ENCODE data around the gene ARHGAP40.
A peak's percentile ranks its signal among the peaks of the same experiment; 100 is the strongest.

Gene ARHGAP40

DNA sequence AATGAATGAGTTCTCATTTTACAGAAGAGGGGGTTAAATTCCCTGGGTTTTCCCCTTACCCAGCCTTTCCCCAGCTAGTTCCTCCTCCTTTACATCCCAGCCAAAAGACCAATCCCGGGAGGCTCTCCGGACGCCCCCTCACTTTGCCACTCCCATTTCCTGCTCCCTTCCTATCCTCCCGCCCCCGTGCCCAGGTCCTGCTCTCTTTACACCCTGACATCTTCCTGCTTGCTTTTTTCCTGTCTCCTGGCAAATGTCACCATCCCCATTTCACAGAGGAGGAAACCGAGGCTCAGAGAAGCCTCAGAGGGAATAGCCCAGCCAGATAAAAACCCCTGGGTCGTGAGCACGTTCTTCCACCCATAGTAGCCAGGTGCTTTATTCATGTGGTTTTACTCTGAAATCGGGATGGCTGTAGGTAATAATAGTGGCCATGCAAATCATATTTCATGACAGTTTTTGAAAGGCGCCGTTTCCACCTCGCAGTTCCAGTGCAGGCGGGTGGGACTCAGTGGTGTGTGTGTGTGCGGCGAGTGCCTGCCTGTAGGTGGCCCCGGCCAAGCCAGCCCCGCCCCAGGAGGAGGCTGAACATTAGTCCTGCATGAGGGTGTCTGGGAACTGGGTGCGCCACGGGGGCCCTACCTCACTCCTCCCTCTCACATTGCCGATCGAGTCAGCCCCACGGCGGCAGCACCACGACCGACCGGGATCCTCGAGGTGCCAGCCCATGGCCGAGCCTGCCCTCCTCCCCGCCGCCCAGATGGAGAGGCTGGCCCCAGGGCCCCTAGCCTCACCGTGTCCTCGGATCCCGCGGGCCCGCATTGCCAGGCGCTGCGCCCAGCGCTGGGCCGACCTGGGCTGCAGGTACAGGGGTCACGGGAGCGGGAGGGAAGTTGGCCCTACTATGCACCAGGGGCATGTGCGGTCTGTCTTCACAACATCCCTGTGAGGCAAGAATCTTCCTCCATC, at the start of gene ARHGAP40:
TSS of gene ARHGAP40 (plus strand) at position 594 of the 969 bp plus-strand sequence.
- no peaks in the 10 kb centered on the region for H3K9me3 Mint-ChIP-seq
- H3K27ac Mint-ChIP-seq, result no peak within 1 kb of the TSS
- ATAC-seq, result peak; percentile 76
- H3K4me1 Mint-ChIP-seq, result peaks cover 9% of the 10 kb centered on the region
- H3K27me3 Mint-ChIP-seq, result peaks cover 56% of the 10 kb centered on the region
- peak within 1 kb of the TSS; percentile 16 for H3K4me3 Mint-ChIP-seq
- no peaks in the 10 kb centered on the region for H3K36me3 Mint-ChIP-seq

GRCh38 chr20:38554986-38555385, 46.6 kb upstream of the ARHGAP40 start:
- no peaks in the 10 kb centered on the region for H3K27me3 Mint-ChIP-seq
- H3K36me3 Mint-ChIP-seq, result peaks cover 46% of the 10 kb centered on the region
- ATAC-seq, result no peak
- H3K9me3 Mint-ChIP-seq, result no peaks in the 10 kb centered on the region
- no peak overlapping the region for H3K4me3 Mint-ChIP-seq
- no peaks in the 10 kb centered on the region for H3K4me1 Mint-ChIP-seq
- H3K27ac Mint-ChIP-seq, result no peak overlapping the region

GRCh38 chr20:38555395-38555794, 46.2 kb upstream of the ARHGAP40 start:
- no peaks in the 10 kb centered on the region for H3K27me3 Mint-ChIP-seq
- no peaks in the 10 kb centered on the region for H3K9me3 Mint-ChIP-seq
- H3K27ac Mint-ChIP-seq, result no peak overlapping the region
- H3K36me3 Mint-ChIP-seq, result peaks cover 50% of the 10 kb centered on the region
- no peak for ATAC-seq
- H3K4me1 Mint-ChIP-seq, result no peaks in the 10 kb centered on the region
- no peak overlapping the region for H3K4me3 Mint-ChIP-seq

- ATAC-seq, result no peak
- H3K4me1 Mint-ChIP-seq, result no peaks in the 10 kb centered on the region
- peaks cover 52% of the 10 kb centered on the region for H3K36me3 Mint-ChIP-seq
- no peak overlapping the region for H3K4me3 Mint-ChIP-seq
- no peaks in the 10 kb centered on the region for H3K9me3 Mint-ChIP-seq
- H3K27ac Mint-ChIP-seq, result no peak overlapping the region
- H3K27me3 Mint-ChIP-seq, result no peaks in the 10 kb centered on the region
Observed at GRCh38 chr20:38557174-38557573, 44.4 kb upstream of the ARHGAP40 start.

DNA sequence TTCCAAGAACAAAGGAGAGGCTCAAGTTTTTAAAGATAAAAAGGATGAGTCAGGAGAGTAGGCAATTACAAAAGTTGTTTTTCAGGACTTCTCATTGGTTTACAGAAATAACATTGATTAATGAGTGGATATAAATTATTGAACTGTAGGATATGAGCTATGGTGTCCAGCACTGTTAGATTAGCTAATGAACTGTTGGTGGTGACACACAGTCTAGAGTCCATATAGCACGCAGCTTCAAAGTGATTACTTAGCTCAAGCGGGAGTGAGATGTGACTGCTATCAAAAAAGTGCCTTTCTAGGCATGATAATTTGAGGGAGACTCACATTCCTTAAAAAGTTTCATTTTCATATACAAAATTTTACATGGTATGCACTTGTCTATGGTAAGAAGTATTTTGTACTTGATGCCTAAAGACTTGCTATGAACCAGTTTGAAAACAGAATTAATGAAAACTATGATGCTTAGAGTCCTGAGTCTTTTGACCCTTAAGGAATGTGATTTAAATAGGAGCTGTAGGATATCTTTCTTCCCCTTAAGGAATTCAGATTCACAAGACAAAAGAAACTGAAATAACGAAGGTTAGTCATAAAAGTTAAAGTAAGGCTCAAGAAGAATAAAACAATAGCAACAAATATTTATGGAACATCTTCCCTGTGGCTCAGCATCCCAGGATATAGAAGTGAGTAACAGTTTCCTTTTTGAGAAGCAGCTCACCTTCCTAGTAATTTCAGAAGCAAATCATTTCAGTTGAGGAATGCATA, 42.8 kb upstream of the ARHGAP40 start:
- no peak overlapping the region for H3K27ac Mint-ChIP-seq
- H3K27me3 Mint-ChIP-seq, result no peaks in the 10 kb centered on the region
- H3K4me1 Mint-ChIP-seq, result no peaks in the 10 kb centered on the region
- no peak for ATAC-seq
- H3K4me3 Mint-ChIP-seq, result no peak overlapping the region
- peaks cover 60% of the 10 kb centered on the region for H3K36me3 Mint-ChIP-seq
- H3K9me3 Mint-ChIP-seq, result no peaks in the 10 kb centered on the region

DNA sequence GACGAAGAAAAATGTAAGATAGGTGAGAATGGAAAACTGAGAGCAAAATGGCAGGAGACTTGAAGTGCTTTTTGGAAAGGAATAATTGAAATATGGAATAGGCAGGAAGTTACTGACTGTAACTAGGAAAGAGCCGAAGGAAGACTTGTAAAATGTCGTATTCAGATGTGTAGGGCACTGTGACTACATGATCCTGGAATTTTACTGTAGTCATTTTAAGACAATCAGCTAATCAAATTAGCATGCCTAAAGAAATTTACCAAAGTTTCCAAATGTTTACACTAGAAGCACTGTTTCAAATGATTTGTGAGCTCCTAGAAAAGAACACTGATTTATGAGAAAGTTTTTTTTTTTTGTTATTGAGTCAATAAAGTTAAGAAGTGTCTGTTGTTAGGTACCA, 41.8 kb upstream of the ARHGAP40 start:
- H3K4me1 Mint-ChIP-seq, result no peaks in the 10 kb centered on the region
- no peak overlapping the region for H3K27ac Mint-ChIP-seq
- no peak for ATAC-seq

GRCh38 chr20:38563802-38564431, 37.7 kb upstream of the ARHGAP40 start:
- Mint-ChIP-seq H3K27ac (no peak overlapping the region), H3K9me3 (no peaks in the 10 kb centered on the region), H3K4me3 (no peak overlapping the region)

More for the DNA sequence above, 41.8 kb upstream of the ARHGAP40 start:
- Mint-ChIP-seq H3K36me3 (peaks cover 58% of the 10 kb centered on the region), H3K4me3 (no peak overlapping the region), H3K9me3 (no peaks in the 10 kb centered on the region), H3K27me3 (no peaks in the 10 kb centered on the region)

DNA sequence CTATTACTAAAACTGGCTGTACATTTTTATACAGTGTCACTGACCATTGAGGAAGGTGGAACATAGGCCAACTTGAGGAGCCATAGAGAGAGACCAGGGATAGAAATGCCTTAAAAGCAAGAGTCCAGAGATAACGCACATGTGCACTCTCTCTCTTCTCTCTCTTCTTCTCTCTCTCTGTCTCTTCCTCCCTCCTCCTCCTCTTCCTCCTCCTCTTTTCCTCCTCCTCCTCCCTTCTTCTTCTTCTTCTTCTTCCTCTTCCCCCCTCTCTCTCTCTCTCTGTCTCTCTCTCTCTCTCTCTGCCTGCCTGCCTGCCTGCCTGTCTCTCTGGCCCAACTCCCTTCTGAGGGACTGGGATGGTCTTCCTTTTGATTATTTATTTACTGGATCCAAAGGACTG, 36.9 kb upstream of the ARHGAP40 start:
- Mint-ChIP-seq H3K27me3 (no peaks in the 10 kb centered on the region), H3K4me1 (no peaks in the 10 kb centered on the region), H3K36me3 (peaks cover 53% of the 10 kb centered on the region), H3K27ac (no peak overlapping the region), H3K4me3 (no peak overlapping the region), H3K9me3 (no peaks in the 10 kb centered on the region)
- no peak for ATAC-seq

More at GRCh38 chr20:38563802-38564431, 37.7 kb upstream of the ARHGAP40 start:
- Mint-ChIP-seq H3K27me3 (no peaks in the 10 kb centered on the region), H3K36me3 (peaks cover 56% of the 10 kb centered on the region), H3K4me1 (no peaks in the 10 kb centered on the region)
- no peak for ATAC-seq

DNA sequence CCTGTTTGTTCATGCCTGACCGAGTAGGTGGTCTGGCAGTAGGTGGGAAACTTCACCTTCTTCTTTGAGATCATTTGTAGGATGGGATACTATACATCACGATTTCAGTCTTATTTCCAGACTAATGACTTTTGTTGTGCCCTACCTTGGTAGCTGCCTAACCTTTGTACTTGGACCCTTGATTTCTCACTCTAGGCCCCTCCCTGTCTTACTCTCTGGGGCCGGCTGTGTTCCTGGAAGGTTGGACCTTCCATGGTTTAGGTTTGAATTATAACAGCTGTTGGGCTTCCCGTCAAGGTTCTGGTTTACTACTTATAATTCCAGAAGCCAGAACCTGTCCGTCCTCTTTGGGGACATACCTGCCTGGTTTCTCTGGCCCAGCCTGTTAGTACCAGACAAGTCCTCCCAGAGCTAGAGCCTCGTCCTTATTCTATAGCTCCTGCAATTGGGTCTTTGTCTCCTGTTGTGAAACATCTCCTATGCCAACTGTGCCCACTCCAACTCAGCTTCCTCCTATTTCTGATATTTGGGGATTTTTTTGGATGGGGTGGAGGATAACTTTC, 35.5 kb upstream of the ARHGAP40 start:
- H3K36me3 Mint-ChIP-seq, result peaks cover 49% of the 10 kb centered on the region
- no peak for ATAC-seq
- H3K9me3 Mint-ChIP-seq, result no peaks in the 10 kb centered on the region
- no peak overlapping the region for H3K27ac Mint-ChIP-seq
- no peaks in the 10 kb centered on the region for H3K27me3 Mint-ChIP-seq
- no peak overlapping the region for H3K4me3 Mint-ChIP-seq
- no peaks in the 10 kb centered on the region for H3K4me1 Mint-ChIP-seq

DNA sequence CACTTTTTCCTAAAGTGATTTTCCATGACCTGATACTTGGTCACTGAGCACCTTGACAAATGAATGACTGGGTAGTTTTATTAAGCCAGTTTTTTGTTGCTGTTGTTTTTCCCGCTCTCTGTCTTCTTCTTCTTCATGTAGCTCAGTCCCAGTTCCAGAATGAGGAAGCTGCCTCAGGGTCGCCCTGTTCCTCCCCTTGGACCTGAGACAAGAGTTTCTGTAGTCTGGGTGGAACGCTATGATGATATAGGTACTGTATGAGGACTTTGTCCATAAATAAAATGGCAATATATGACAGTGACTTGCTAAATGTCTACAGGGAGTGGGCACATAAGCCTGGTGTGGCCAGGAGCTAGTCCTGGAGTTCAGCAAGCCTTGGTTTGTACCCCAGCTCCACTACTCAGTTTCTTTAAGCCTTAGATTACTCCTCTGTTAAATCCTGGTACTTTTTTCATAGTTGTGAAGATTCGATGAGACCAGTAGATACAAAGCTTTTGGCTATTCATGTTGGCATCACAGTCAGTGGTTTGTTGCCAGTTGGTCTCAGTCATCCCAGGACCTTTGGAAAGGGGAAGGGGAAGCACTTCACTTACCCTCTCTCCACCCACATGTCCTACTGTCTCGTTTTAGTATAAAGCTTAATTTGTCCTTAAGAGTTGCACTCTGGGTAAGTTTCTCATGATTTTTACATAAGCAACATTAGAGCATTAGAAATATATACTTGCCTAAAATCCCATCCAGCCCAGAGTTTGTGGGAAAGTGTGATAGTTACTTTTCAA, 31.7 kb upstream of the ARHGAP40 start:
- H3K36me3 Mint-ChIP-seq, result peaks cover 43% of the 10 kb centered on the region
- H3K27ac Mint-ChIP-seq, result no peak overlapping the region
- no peaks in the 10 kb centered on the region for H3K4me1 Mint-ChIP-seq
- H3K9me3 Mint-ChIP-seq, result no peaks in the 10 kb centered on the region
- ATAC-seq, result no peak
- H3K27me3 Mint-ChIP-seq, result no peaks in the 10 kb centered on the region
- no peak overlapping the region for H3K4me3 Mint-ChIP-seq

- Mint-ChIP-seq H3K36me3 (peaks cover 42% of the 10 kb centered on the region), H3K4me1 (no peaks in the 10 kb centered on the region), H3K27me3 (no peaks in the 10 kb centered on the region), H3K9me3 (no peaks in the 10 kb centered on the region), H3K4me3 (no peak overlapping the region), H3K27ac (no peak overlapping the region)
- no peak for ATAC-seq
Observed at GRCh38 chr20:38573413-38573812, 28.2 kb upstream of the ARHGAP40 start.

GRCh38 chr20:38579219-38579910, 22.2 kb upstream of the ARHGAP40 start:
- ATAC-seq, result no peak
- H3K27ac Mint-ChIP-seq, result no peak overlapping the region
- no peaks in the 10 kb centered on the region for H3K9me3 Mint-ChIP-seq
- H3K36me3 Mint-ChIP-seq, result peaks cover 19% of the 10 kb centered on the region
- no peaks in the 10 kb centered on the region for H3K27me3 Mint-ChIP-seq
- no peak overlapping the region for H3K4me3 Mint-ChIP-seq
- no peaks in the 10 kb centered on the region for H3K4me1 Mint-ChIP-seq

DNA sequence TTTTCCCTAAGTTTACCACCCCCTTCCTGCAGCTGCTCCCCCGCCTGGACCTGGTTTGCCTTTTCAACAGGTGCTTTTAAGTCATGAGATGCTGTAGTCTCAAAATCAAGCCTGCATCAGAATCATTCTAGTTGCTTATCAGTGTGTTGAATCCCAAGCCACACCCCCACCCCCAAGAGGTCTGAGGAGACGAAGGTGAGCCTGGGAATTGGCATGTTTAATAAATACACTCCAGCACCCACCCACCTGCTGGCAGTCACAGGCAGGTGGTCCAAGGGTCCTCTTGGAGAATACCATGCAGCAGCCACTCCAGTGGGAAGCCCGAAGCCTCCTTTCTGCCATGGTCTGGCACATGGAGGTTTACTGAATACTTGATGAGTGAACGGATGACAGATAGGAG, 21.7 kb upstream of the ARHGAP40 start:
- H3K36me3 Mint-ChIP-seq, result peaks cover 13% of the 10 kb centered on the region
- H3K9me3 Mint-ChIP-seq, result no peaks in the 10 kb centered on the region
- ATAC-seq, result no peak
- H3K4me3 Mint-ChIP-seq, result no peak overlapping the region
- no peak overlapping the region for H3K27ac Mint-ChIP-seq
- H3K4me1 Mint-ChIP-seq, result no peaks in the 10 kb centered on the region
- H3K27me3 Mint-ChIP-seq, result no peaks in the 10 kb centered on the region

- H3K27me3 Mint-ChIP-seq, result no peaks in the 10 kb centered on the region
- ATAC-seq, result no peak
Observed at GRCh38 chr20:38581013-38581412, 20.6 kb upstream of the ARHGAP40 start, which contains the start of gene ADIG. Gene ADIG (plus strand): TSS chr20:38581197. CDS start chr20:38581251, 54 bp downstream.

More at GRCh38 chr20:38581013-38581412, 20.6 kb upstream of the ARHGAP40 start, which contains the start of gene ADIG:
- no peaks in the 10 kb centered on the region for H3K9me3 Mint-ChIP-seq
- no peaks in the 10 kb centered on the region for H3K4me1 Mint-ChIP-seq
- no peak within 1 kb of the TSS for H3K4me3 Mint-ChIP-seq
- peaks cover 9% of the 10 kb centered on the region for H3K36me3 Mint-ChIP-seq
- no peak within 1 kb of the TSS for H3K27ac Mint-ChIP-seq
